GM19193 (cell line): ENCODE data around the gene CHRNG.

Experiments used
- POLR2A ChIP-seq: IDR thresholded peaks from 4 replicates; pipeline ENCODE4 v1.6.1; 2011; ENCODE audit not compliant: insufficient read depth, insufficient read length; ENCODE audit errors: extremely low read depth

CHRNG gene

GRCh38 chr2:232539298-232540231 is at the start of gene CHRNG:
Gene CHRNG (plus strand): TSS chr2:232539692. CDS start chr2:232539748, 56 bp downstream.
- no peak for TF ChIP-seq POLR2A

GRCh38 chr2:232490221-232491138 is 49.0 kb upstream of the CHRNG start:
- no peak for TF ChIP-seq POLR2A

- TF ChIP-seq POLR2A, result no peak
Observed at GRCh38 chr2:232491139-232491780, 48.2 kb upstream of the CHRNG start.

GRCh38 chr2:232492236-232492848 is 47.1 kb upstream of the CHRNG start:
- no peak for TF ChIP-seq POLR2A

GRCh38 chr2:232492963-232493700 is 46.4 kb upstream of the CHRNG start:
- TF ChIP-seq POLR2A, result no peak

GRCh38 chr2:232493701-232494474 is 45.6 kb upstream of the CHRNG start:
- TF ChIP-seq POLR2A, result no peak

GRCh38 chr2:232494542-232494941 is 45.0 kb upstream of the CHRNG start:
- no peak for TF ChIP-seq POLR2A

- TF ChIP-seq POLR2A, result no peak
Observed at GRCh38 chr2:232495292-232495691, 44.2 kb upstream of the CHRNG start.

- no peak for TF ChIP-seq POLR2A
Observed at GRCh38 chr2:232496501-232497270, 42.8 kb upstream of the CHRNG start.

- no peak for TF ChIP-seq POLR2A
Observed at GRCh38 chr2:232497348-232497747, 42.1 kb upstream of the CHRNG start.

GRCh38 chr2:232498452-232498851 is 41.0 kb upstream of the CHRNG start:
- TF ChIP-seq POLR2A, result no peak

- no peak for TF ChIP-seq POLR2A
Observed at GRCh38 chr2:232501331-232501771, 38.1 kb upstream of the CHRNG start.
